GM12892 (cell line): ENCODE results near the gene SPRN.
"Not testable (repeated sequence)": the region's sequence is repeated elsewhere in the genome, so short reads cannot be mapped to it uniquely, and the experiment has no call there.

Experiments
- DNase-seq: peaks from one replicate; pipeline ENCODE4 v3.0.0; 2011; ENCODE audit not compliant: insufficient read length
- FAIRE-seq: peaks from 2 replicates; lab custom pipeline; 2011; peaks lifted over from hg19 to GRCh38; lab: Jason Lieb, UNC
- POLR2A ChIP-seq: IDR thresholded peaks from 2 replicates; pipeline ENCODE4 v1.6.1; 2011; ENCODE audit warnings: low read depth, low read length, control low read depth
- POLR2AphosphoS5 ChIP-seq: IDR thresholded peaks from 2 replicates; pipeline ENCODE4 v1.6.1; 2011; ENCODE audit warnings: low read depth, low read length, control low read depth
- TAF1 ChIP-seq: IDR thresholded peaks from 2 replicates; pipeline ENCODE4 v1.6.1; 2011; ENCODE audit warnings: low read depth, mild to moderate bottlenecking, control low read depth, low read length, borderline replicate concordance

Gene SPRN

GRCh38 chr10:133385214-133385613, 39.2 kb downstream of the SPRN start:
- TF ChIP-seq TAF1 = no peak
- TF ChIP-seq POLR2A = no peak
- no peak for TF ChIP-seq POLR2AphosphoS5
- no peak for DNase-seq
- FAIRE-seq = no peak

GRCh38 chr10:133384071-133384470, 40.4 kb downstream of the SPRN start:
- no peak for FAIRE-seq
- no peak for TF ChIP-seq POLR2A
- TF ChIP-seq TAF1 = no peak
- no peak for TF ChIP-seq POLR2AphosphoS5
- no peak for DNase-seq

- no peak for DNase-seq
- no peak for FAIRE-seq
- TF ChIP-seq POLR2A = no peak
These were observed 40.9 kb downstream of the SPRN start for GRCh38 chr10:133383551-133383950.

- no peak for TF ChIP-seq POLR2AphosphoS5
- no peak for TF ChIP-seq POLR2A
- no peak for TF ChIP-seq TAF1
- peak; percentile 14 for FAIRE-seq
- no peak for DNase-seq
These were observed 43.4 kb downstream of the SPRN start for GRCh38 chr10:133381036-133381435.

GRCh38 chr10:133379801-133380666, 44.4 kb downstream of the SPRN start:
- FAIRE-seq = no peak
- DNase-seq = no peak
- TF ChIP-seq TAF1 (no peak), POLR2A (no peak), POLR2AphosphoS5 (no peak)

- peak; percentile 88 for DNase-seq
- TF ChIP-seq POLR2A (peak; percentile 56; the same call in 1 of the 2 replicates), TAF1 (no peak; the same call in 1 of the 2 replicates), POLR2AphosphoS5 (peak; percentile 41; the same call in 1 of the 2 replicates)
- peak; percentile 73 for FAIRE-seq
These were observed 45.1 kb downstream of the SPRN start, which contains the start of gene PAOX for GRCh38 chr10:133379152-133379800. PAOX (plus strand) TSS chr10:133379262; CDS start chr10:133379317, 55 bp downstream.

GRCh38 chr10:133378251-133379096, 46.0 kb downstream of the SPRN start:
- DNase-seq = peak; percentile 67
- FAIRE-seq = peak; percentile 79
- TF ChIP-seq POLR2A = no peak
- TF ChIP-seq POLR2AphosphoS5 = no peak
- TF ChIP-seq TAF1 = no peak

- FAIRE-seq (no peak), DNase-seq (no peak)
- TF ChIP-seq POLR2AphosphoS5 (no peak), POLR2A (no peak), TAF1 (no peak)
These were observed 46.6 kb downstream of the SPRN start for GRCh38 chr10:133377818-133378250.

GRCh38 chr10:133377025-133377817, 47.2 kb downstream of the SPRN start:
- DNase-seq = no peak
- TF ChIP-seq POLR2A (no peak), TAF1 (no peak), POLR2AphosphoS5 (no peak)
- no peak for FAIRE-seq

GRCh38 chr10:133376183-133376582, 48.2 kb downstream of the SPRN start:
- not testable (repeated sequence) for DNase-seq, FAIRE-seq
